HG03571 (cell line): ENCODE results near the gene ZFPL1.

Experiments
- ATAC-seq: cut with Tn5 transposase; IDR thresholded peaks from one replicate; pipeline ENCODE4 v1.9.1; 2021; ENCODE audit not compliant: unreplicated experiment

The ZFPL1 gene

DNA sequence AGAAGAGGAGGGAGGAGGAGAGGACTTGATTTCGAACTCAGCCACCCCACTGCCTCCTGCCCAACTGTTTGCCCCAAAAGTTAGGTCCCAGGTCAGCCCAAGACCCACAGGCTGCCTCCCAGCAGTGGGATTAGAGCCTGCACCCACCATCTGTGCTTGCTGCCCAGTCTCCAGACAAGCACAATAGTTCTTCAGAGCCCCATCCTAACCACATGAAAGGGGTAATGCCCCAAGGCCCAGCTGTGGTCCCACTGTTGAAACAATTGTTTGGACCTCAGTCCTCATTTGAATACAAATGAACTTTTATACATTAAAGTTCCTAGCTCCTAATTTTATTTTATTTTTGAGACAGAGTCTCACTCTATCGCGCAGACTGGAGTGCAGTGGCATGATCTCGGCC lies 6.6 kb downstream of the ZFPL1 start:
- ATAC-seq, result no peak

DNA sequence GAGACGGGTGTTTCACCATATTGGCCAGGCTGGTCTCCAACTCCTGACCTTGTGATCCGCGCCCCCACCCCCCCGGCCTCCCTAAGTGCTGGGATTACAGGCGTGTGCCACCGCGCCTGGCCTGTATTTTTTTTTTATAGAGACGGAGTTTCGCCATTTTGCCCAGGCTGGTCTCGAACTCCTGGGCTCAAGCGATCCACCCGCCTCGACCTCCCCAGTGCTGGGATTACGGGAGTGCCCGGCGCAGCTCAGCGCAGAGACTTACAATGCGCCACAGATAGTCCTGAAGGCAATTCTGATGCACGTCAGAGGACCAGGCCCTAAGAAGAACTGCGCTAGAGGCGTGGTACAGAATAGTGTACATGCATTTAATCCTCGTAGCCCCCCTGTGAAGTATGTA lies 11.4 kb downstream of the ZFPL1 start:
- ATAC-seq, result no peak

DNA sequence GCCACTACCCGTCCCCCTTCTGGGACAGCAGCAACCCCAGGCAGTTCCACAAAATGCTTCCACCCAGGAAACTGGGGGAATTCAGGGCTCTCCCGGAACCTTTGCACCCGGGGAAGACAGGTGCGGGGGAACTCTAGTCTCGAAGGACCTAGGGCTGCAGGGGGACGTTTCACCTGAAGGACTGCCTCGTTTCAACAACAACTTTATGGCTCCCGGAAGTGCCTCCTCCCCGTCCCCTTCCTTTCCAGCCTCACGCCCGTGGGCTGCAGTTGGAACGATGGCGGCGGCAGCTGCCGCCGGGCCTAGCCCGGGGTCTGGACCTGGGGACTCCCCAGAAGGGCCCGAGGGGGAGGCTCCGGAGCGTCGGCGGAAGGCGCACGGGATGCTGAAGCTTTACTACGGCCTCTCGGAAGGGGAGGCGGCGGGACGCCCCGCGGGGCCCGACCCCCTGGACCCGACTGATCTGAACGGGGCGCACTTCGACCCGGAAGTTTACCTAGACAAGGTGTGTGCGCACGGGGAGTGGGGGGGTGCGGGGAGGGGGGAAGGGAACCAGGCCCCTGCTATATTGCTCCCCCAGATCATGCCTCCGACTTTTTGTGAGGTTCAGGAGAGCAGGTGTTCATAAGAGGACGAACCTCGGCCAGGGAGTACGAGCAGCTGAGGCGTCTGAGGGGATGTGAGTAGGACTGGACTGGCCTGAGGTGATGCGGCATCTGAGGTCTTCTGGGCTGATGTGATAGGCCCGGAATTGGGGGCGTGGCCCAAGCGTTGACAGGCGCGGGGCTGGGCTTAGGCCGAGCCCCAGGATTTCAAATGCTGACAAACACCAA lies 12.2 kb downstream of the ZFPL1 start, which contains the start of gene VPS51:
Gene VPS51, plus strand, starts transcription at position 241 of the 833 bp plus-strand sequence. Its CDS starts 37 bp downstream, at position 278.
- ATAC-seq, result peak; percentile 75

DNA sequence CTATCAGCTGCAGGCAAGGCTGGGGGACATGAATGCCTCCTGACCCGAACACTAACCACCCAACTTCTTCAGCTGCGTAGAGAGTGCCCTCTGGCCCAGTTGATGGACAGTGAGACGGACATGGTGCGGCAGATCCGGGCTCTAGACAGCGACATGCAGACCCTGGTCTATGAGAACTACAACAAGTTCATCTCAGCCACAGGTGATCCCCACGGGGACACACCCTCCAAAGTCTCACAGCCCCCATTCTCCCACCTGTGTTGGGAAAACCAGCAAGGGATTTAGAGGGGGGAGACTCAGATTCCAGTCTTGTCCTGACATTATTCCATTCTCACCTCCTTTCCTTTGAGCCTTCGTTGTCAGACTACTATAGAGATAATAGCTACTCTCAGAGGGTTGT lies 12.9 kb downstream of the ZFPL1 start:
- no peak for ATAC-seq

DNA sequence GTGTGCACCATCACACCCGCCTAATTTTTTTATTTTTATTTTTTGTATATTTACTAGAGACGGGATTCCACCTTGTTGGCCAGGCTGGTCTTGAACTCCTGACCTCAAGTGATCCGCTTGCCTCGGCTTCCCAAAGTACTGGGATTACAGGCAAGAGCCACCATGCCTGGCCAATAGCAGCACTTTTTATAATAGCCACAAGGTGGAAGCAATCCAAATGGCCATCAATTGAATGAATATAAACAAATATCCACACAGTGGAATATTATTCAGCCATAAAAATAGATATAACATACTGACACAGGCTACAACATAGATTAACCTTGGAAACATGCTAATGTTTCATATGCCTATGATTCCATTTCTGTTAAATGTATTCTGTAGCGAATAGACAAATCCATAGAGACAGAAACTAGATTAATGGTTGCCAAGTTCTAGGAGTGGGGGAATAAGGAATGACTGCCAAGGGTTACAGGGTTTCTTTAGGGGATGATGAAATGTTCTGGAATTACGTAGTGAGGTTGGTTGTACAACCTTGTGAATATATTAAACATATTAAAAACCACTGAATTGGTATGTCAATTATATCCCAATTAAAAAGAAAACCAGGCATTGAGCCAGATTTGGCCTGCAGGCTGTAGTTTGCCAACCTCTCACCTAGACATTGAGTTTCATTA lies 16.8 kb downstream of the ZFPL1 start:
- ATAC-seq, result no peak

DNA sequence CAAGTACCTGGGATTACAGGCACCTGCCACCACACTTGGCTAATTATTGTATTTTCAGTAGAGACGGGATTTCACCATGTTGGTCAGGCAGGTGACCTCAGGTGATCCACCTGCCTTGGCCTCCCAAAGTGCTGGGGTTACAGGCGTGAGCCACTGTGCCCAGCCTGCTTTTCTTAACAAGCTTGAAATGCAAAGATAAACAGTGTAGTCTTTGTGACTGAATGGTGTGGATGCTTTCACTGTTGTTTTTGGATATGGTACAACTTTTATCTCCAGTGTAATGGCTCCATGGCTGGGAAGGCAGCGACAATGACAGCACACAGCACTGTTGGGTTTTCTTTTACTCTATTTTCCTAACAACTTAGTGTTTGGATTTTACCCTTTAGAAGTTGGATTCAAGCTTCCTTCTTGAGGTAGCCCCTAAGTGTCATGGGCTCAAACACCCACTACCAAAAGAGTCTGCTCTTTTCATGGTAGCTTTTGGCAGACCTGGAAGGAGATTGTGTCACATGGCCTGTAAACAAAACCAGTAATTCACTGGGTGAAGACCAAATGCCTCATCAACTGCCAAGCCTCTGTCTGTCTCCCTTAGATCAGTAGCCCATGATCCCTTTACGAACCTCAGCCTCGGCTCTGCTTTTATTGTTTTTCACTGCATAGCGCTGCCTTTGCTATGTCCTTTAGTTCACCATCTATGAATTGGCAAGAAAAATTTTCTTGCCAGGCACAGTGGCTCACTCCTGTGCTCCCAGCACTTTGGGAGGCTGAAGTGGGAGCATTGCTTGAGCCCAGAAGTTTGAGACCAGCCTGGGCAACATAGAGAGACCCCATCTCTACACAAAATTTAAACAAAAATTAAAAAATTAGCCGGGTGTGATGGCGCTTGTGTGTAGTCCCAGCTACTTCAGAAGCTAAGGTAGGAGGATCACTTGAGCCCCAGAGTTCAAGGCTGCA lies 18.4 kb downstream of the ZFPL1 start:
- no peak for ATAC-seq

DNA sequence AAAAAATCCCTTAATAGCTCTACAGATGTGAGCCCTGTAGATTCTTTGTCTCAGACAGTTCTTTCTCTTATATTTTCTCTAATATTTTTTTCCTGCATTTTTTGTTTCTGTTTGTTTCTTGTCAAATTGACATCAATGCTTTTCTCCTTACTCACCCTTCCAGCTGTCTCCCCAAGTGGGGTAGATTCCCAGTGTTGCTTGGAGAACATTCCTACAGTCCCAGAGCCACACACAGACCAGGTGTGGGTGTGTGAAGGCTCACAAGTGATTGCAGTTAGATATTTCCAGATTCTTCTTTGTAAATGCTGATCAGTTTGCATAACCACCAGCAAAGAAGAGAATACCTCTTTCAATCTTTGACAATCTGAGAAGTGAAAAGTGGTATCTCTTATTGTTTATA lies 19.5 kb downstream of the ZFPL1 start:
- no peak for ATAC-seq

DNA sequence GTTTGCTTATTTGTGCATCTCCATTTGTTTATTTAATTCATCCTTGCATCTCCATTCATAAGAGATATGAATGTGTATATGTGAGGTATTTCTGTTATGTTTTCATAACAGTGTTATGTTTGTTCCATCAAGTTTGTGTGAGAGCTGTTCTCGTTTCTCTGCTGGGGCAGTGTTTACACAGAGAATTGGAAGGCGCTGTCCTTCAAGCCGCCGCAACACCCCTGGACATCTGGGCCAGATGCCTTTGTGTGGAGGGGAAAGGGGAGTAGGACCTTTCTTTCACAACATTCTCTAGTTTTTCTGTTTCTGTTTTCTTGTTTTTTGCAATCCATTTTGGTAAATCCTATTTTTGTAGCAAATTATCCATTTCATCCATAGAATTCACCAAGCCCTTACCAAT lies 20.6 kb downstream of the ZFPL1 start:
- ATAC-seq, result no peak

DNA sequence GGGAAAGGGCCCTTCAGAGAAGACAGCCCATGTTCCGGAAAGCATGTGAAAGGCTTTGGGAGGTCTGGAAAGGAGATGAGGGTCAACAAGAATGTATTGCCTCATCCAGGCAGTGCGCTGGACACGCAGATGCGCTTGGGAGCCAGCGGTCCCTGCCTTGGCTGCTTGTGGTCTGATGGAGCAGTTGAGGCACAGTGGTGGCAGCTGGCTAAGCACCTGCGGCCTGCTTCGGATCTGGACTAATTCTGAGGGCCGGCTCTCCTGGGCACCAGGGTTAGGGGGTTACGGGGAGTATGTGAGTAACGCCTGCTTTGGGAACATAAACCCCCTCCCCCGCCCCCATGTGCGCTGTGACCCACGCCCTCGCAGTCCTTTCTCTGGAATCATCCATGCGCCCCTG lies 23.1 kb downstream of the ZFPL1 start:
- ATAC-seq, result no peak

DNA sequence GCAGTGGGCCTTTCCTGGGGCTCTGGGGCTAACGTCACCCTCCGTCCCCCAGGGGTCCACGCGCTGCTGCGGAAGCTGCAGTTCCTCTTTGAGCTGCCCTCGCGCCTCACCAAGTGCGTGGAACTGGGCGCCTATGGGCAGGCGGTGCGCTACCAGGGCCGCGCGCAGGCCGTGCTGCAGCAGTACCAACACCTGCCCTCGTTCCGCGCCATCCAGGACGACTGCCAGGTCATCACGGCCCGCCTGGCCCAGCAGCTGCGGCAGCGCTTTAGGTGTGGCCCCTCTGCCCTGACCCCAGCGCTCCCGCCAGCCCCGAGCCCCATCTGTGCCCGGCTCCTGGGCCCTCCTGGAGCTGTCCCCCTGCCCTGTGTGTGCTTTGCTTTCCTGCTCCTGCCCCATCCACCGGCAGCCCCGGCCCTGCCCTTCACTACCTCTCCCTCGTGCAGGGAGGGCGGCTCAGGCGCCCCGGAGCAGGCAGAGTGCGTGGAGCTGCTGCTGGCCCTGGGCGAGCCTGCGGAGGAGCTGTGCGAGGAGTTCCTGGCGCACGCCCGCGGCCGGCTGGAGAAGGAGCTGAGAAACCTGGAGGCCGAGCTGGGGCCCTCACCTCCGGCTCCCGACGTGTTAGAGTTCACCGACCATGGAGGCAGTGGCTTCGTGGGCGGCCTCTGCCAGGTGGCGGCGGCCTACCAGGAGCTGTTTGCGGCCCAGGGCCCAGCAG lies 23.9 kb downstream of the ZFPL1 start:
- no peak for ATAC-seq

DNA sequence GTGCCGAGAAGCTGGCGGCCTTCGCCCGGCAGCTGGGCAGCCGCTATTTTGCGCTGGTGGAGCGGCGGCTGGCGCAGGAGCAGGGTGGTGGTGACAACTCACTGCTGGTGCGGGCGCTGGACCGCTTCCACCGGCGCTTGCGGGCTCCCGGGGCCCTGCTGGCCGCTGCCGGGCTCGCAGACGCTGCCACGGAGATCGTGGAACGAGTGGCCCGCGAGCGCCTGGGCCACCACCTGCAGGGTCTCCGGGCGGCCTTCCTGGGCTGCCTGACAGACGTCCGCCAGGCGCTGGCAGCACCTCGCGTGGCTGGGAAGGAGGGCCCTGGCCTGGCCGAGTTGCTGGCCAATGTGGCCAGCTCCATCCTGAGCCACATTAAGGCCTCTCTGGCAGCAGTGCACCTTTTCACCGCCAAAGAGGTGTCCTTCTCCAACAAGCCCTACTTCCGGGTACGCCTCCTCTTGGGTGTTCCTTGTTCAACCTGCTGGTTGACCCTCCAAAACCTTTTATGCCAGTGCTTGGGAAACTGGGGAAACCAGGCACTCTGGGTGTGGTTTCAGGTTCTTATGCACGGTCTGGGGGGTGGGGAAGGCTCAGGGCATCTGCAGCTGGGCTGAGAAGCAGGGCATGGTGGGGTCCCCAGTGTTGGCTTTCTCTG lies 24.6 kb downstream of the ZFPL1 start:
- ATAC-seq, result no peak

DNA sequence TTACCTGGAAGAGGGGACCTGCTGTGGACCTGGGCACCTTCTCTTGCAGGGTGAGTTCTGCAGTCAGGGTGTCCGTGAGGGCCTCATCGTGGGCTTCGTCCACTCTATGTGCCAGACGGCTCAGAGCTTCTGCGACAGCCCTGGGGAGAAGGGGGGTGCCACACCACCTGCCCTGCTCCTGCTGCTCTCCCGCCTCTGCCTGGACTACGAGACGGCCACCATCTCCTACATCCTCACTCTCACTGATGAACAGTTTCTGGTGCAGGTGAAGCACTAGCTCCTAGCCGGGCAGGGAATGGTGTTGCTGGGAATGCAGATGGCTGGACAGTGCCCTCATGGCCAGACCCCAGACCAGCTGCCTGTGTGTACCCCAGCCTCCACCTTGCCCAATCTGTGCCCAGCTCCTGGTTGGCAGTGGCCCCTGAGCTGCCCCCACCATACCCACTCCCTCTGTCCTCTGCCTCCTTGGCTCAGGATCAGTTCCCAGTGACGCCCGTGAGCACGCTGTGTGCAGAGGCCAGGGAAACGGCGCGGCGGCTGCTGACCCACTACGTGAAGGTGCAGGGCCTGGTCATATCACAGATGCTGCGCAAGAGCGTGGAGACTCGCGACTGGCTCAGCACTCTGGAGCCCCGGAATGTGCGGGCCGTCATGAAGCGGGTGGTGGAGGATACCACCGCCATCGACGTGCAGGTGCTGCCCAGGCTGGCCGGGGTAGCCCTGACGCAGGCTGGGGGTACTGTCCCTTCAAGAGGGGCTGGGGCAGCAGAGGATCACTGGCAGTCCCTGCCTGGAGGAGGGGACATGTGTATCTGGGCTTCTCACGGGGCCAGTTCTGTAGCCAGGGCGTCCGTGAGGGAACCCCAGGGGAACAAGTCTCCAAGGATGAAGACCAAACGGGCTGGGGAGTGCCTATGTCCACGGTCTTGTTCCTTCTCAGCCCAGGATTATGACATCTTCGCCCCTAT lies 25.5 kb downstream of the ZFPL1 start:
- ATAC-seq, result no peak

DNA sequence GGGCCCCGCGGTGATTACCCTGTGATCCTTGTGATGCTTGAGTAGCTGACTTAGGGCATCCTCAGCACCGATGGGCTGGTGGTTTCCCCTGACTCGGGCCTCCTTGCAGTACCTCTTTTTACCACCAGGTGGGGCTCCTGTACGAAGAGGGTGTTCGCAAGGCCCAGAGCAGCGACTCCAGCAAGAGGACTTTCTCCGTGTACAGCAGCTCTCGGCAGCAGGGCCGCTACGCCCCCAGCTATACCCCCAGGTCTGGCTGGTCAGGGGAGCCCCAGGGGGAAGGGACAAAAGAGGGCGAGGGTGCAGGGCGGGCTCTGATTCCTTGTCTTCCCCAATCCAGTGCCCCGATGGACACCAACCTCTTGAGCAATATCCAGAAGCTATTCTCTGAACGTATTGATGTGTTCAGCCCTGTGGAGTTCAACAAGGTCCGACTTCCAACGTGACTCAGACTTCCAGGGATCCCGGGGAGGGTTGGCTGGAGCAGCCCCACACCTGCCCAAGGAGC lies 26.4 kb downstream of the ZFPL1 start:
- ATAC-seq, result no peak

DNA sequence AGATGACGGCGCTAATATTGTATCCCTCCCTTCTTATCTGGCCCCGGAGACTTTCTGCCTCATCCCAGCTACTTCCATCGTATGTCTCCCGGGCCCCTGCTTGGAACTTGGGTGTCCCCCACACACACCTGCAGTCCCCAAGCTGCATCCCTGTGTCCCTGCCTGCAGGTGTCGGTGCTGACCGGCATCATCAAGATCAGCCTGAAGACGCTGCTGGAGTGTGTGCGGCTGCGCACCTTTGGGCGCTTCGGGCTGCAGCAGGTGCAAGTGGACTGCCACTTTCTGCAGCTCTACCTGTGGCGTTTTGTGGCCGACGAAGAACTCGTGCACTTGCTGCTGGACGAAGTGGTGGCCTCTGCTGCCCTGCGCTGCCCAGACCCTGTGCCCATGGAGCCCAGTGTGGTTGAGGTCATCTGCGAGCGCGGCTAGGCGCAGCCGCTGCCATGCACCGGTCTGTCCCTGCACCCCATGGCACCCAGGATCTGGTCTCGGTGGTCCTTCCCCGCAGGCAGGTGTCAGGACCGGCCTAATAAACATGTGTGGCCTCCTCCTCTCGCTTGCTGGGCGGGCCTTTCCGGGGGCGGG lies 27.2 kb downstream of the ZFPL1 start:
- ATAC-seq, result no peak

DNA sequence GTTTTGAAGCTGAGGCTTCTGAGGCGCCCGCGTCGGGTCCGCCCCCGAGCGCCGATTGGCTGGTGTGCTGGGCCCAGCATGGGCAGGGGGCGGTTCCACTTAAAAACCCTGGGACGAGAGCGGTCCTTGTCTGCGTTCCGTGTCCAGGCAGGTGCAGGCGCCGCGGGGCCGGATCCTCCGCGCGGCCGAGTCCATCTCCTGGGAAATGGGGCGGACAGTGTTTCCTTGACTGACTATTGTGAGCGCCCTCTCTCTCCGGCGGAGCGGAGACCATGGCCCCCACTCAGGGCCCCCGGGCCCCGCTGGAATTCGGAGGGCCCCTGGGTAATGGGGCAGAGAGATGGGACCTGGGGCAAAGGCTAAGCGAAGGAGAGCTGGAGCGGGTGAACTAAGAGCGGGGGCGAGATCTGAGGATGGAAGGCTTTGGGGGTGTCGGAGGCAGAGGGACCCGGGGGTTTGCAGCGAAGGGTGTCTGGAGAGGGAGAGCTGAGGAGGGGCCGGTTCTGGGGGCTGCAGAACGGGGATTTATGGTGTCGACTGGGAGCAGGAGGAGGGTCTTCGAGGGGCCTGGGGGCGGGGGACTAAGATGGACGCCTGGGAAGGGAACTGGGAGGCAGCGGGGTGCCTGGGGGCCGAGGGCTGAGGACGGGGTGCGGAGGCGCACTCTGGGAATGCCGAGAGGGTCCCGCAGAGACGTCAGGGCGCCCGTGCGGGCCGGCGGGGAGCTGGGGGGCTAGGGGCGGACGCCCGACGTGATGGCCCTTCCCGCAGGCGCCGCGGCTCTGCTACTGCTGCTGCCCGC lies 27.9 kb downstream of the ZFPL1 start, which contains the start of gene TM7SF2:
Gene TM7SF2, plus strand, starts transcription at position 129 of the 802 bp plus-strand sequence. Its CDS starts 144 bp downstream, at position 273.
- no peak for ATAC-seq

DNA sequence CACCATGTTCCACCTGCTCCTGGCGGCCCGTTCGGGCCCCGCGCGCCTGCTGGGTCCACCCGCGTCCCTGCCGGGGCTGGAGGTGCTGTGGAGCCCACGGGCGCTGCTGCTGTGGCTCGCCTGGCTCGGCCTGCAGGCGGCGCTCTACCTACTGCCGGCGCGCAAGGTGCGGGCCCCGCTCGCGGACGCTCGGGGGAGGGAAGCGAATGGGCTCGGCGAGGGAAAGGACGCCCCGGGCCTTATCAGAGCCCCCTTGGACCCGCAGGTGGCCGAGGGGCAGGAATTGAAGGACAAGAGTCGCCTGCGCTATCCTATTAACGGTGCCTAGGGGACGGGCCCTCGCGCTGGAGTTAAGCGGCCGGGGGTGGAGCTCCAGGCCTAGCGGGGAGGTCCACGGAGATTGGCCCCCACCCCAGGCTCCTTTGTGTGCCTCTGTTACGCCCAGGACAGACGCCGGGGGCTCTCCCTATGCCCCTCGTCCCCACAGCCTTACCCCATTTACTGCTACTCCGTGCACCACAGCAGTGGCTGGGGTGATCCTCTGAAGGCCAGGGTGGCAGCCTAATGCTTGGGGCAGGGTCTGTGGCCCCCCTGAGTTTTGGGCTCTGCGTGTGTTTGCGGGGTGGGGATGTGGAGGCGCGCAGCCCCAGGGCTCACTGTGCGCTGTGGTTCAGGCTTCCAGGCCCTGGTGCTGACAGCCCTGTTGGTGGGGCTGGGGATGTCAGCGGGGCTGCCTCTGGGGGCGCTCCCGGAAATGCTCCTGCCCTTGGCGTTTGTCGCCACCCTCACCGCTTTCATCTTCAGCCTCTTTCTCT lies 28.7 kb downstream of the ZFPL1 start:
- peak; percentile 31 for ATAC-seq

DNA sequence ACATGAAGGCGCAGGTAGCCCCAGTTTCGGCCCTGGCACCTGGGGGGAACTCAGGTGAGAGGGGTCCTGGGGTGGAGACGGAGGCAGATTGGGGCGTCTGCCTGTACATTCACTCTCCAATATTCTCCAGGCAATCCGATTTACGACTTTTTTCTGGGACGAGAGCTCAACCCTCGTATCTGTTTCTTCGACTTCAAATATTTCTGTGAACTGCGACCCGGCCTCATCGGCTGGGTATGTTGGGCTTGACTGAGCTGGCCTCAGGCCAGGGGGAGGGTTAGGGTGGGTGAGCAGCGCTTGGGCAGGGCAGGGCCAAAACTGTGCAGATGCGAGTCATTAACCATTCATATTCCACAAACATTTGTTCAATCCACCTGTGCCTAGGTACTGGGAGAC lies 29.3 kb downstream of the ZFPL1 start:
- no peak for ATAC-seq
